GM19239 (cell line): Measurements from ENCODE around the gene TECPR1.
"Not testable (repeated sequence)": the region's sequence is repeated elsewhere in the genome, so short reads cannot be mapped to it uniquely, and the experiment has no call there.

Experiments used
- DNase-seq: peaks from one replicate; pipeline ENCODE4 v3.0.0; 2011; ENCODE audit warnings: low spot score; ENCODE audit not compliant: insufficient read length
- FAIRE-seq: peaks from 2 replicates; lab custom pipeline; 2011; peaks lifted over from hg19 to GRCh38; lab: Jason Lieb, UNC

Gene TECPR1

GRCh38 chr7:98230746-98231471 lies 21.1 kb downstream of the TECPR1 start:
- FAIRE-seq (no peak), DNase-seq (no peak)

GRCh38 chr7:98229991-98230745 lies 21.9 kb downstream of the TECPR1 start:
- DNase-seq, result no peak
- no peak for FAIRE-seq

GRCh38 chr7:98229441-98229840 lies 22.6 kb downstream of the TECPR1 start:
- no peak for DNase-seq
- FAIRE-seq, result no peak

GRCh38 chr7:98228801-98229200 lies 23.2 kb downstream of the TECPR1 start:
- FAIRE-seq (no peak), DNase-seq (no peak)

- DNase-seq (no peak), FAIRE-seq (no peak)
These were observed 24.1 kb downstream of the TECPR1 start for GRCh38 chr7:98227939-98228338.

- FAIRE-seq (no peak), DNase-seq (no peak)
These were observed 26.0 kb downstream of the TECPR1 start for GRCh38 chr7:98225913-98226614.

GRCh38 chr7:98224701-98225181 lies 27.3 kb downstream of the TECPR1 start:
- DNase-seq (no peak), FAIRE-seq (no peak)

- FAIRE-seq (no peak), DNase-seq (no peak)
These were observed 27.9 kb downstream of the TECPR1 start for GRCh38 chr7:98223898-98224700.

GRCh38 chr7:98223351-98223897 lies 28.6 kb downstream of the TECPR1 start:
- DNase-seq, result no peak
- FAIRE-seq, result no peak

- DNase-seq (no peak), FAIRE-seq (no peak)
These were observed 29.4 kb downstream of the TECPR1 start for GRCh38 chr7:98222533-98223195.

- no peak for DNase-seq
- no peak for FAIRE-seq
These were observed 30.2 kb downstream of the TECPR1 start for GRCh38 chr7:98221611-98222532.

GRCh38 chr7:98219382-98219781 lies 32.6 kb downstream of the TECPR1 start:
- not testable (repeated sequence) for FAIRE-seq, DNase-seq

GRCh38 chr7:98217623-98218582 lies 34.1 kb downstream of the TECPR1 start:
- no peak for FAIRE-seq
- DNase-seq, result no peak

- no peak for DNase-seq
- no peak for FAIRE-seq
These were observed 35.0 kb downstream of the TECPR1 start for GRCh38 chr7:98216941-98217622.

GRCh38 chr7:98215561-98216495 lies 36.2 kb downstream of the TECPR1 start:
- FAIRE-seq, result no peak

More at GRCh38 chr7:98215561-98216495, 36.2 kb downstream of the TECPR1 start:
- no peak for DNase-seq
